Measurements from ENCODE around the gene LTN1. TPM values are rescaled to one million over a fixed set of nuclear protein-coding genes. Genes with fewer than 3 reads are reported as not detected.

LTN1 gene
- polyA plus RNA-seq, 1 of the 3 experiments (the other 2 are of a cell fraction) = 3.2 TPM

DNA sequence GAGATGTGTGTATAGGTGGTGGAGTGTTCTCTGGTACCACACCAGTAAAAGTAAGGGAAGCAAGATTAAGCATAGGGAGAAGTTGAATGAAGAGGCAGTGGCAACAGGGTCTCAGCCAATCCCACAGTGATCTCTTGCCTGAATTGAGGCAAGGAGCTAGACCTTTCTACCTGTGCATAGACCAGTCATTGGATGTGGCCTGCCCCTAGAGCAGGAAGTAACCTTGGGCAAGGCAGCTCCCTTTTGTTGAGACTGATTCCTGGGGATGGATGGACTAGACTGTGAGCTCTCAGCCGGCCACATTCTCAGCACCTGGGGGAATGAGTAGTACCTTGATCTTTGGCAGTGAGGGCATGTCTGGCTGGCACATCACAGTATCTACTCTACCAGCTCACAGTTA is 38.2 kb upstream of the LTN1 start:
- Histone ChIP-seq H4K20me1 (ENCODE audit: insufficient read depth) (no peaks in the 10 kb centered on the region), H3K9ac (no peak overlapping the region), H3K9me3 (no peaks in the 10 kb centered on the region), H3K9me2 (no peaks in the 10 kb centered on the region), H3K27me3 (ENCODE audit: insufficient read depth) (no peaks in the 10 kb centered on the region), H3K79me2 (ENCODE audit: insufficient read depth) (peaks cover 47% of the 10 kb centered on the region), H3K27ac (ENCODE audit: low read depth in 2 of 2, low read length in 1 of 2) (no peak overlapping the region), H3K4me2 (no peak overlapping the region), H3K4me3 (ENCODE audit: low read depth in 2 of 2, low read length in 1 of 2) (no peak overlapping the region), H3K4me1 (ENCODE audit: control insufficient read depth in 1 of 2, insufficient read depth in 2 of 2, low read depth in 1 of 2, low read length in 1 of 2) (peaks cover 0 to 9% of the 10 kb centered on the region in 2 experiments; a peak in 2 of 4 replicates), H2AFZ (ENCODE audit: low read depth) (no peak overlapping the region), H3F3A (replicated peaks; ENCODE audit: insufficient read depth) (no peaks in the 10 kb centered on the region), H3K36me3 (replicated peaks in 1 of 2; ENCODE audit: control insufficient read depth in 1 of 2, insufficient read depth in 2 of 2, low read length in 1 of 2) (peaks cover 47 to 62% of the 10 kb centered on the region in 2 experiments)
- DNase-seq = no peak
- WGBS (ENCODE audit: low lambda C conversion rate) = no CpG with 5 or more reads among the region's 1 CpG
- no peak for TF ChIP-seq RCOR1 (IDR thresholded peaks at IDR 0.05; ENCODE audit: low read length)
- TF ChIP-seq, protein P1, sequence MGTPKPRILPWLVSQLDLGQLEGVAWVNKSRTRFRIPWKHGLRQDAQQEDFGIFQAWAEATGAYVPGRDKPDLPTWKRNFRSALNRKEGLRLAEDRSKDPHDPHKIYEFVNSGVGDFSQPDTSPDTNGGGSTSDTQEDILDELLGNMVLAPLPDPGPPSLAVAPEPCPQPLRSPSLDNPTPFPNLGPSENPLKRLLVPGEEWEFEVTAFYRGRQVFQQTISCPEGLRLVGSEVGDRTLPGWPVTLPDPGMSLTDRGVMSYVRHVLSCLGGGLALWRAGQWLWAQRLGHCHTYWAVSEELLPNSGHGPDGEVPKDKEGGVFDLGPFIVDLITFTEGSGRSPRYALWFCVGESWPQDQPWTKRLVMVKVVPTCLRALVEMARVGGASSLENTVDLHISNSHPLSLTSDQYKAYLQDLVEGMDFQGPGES (IDR thresholded peaks at IDR 0.05; ENCODE audit: low read depth, low read length) = no peak
- TF ChIP-seq TAF1 (IDR thresholded peaks at IDR 0.05; ENCODE audit: borderline replicate concordance, low read depth, low read length) = no peak
- TF ChIP-seq RXRA (IDR thresholded peaks at IDR 0.05; ENCODE audit: borderline replicate concordance, low read depth) = no peak
- TF ChIP-seq POLR2AphosphoS5 (IDR thresholded peaks at IDR 0.05; ENCODE audit: low read depth, low read length) = no peak
- TF ChIP-seq SIN3A (IDR thresholded peaks at IDR 0.05; ENCODE audit: borderline replicate concordance, low read depth, low read length) = no peak
- TF ChIP-seq FOXJ3 (CRISPR knock-in tag; IDR thresholded peaks at IDR 0.05) = no peak
- TF ChIP-seq, protein P2, sequence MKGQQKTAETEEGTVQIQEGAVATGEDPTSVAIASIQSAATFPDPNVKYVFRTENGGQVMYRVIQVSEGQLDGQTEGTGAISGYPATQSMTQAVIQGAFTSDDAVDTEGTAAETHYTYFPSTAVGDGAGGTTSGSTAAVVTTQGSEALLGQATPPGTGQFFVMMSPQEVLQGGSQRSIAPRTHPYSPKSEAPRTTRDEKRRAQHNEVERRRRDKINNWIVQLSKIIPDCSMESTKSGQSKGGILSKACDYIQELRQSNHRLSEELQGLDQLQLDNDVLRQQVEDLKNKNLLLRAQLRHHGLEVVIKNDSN (IDR thresholded peaks at IDR 0.05; ENCODE audit: borderline replicate concordance, low read depth) = no peak
- TF ChIP-seq GABPA (IDR thresholded peaks at IDR 0.05; ENCODE audit: low read depth) = no peak
- TF ChIP-seq FOXM1 (IDR thresholded peaks at IDR 0.05; ENCODE audit: low read depth) = no peak
- TF ChIP-seq, protein P3, sequence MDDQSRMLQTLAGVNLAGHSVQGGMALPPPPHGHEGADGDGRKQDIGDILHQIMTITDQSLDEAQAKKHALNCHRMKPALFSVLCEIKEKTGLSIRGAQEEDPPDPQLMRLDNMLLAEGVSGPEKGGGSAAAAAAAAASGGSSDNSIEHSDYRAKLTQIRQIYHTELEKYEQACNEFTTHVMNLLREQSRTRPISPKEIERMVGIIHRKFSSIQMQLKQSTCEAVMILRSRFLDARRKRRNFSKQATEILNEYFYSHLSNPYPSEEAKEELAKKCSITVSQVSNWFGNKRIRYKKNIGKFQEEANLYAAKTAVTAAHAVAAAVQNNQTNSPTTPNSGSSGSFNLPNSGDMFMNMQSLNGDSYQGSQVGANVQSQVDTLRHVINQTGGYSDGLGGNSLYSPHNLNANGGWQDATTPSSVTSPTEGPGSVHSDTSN (IDR thresholded peaks at IDR 0.05) = no peak
- TF ChIP-seq JUND (IDR thresholded peaks at IDR 0.05) = no peak
- TF ChIP-seq MEF2A (IDR thresholded peaks at IDR 0.05; ENCODE audit: borderline replicate concordance, low read depth) = no peak
- TF ChIP-seq TEAD4 (IDR thresholded peaks at IDR 0.05; ENCODE audit: borderline replicate concordance, insufficient read depth) = no peak
- no peak for TF ChIP-seq YY1 (IDR thresholded peaks at IDR 0.05; ENCODE audit: low read depth)
- TF ChIP-seq, protein P4, sequence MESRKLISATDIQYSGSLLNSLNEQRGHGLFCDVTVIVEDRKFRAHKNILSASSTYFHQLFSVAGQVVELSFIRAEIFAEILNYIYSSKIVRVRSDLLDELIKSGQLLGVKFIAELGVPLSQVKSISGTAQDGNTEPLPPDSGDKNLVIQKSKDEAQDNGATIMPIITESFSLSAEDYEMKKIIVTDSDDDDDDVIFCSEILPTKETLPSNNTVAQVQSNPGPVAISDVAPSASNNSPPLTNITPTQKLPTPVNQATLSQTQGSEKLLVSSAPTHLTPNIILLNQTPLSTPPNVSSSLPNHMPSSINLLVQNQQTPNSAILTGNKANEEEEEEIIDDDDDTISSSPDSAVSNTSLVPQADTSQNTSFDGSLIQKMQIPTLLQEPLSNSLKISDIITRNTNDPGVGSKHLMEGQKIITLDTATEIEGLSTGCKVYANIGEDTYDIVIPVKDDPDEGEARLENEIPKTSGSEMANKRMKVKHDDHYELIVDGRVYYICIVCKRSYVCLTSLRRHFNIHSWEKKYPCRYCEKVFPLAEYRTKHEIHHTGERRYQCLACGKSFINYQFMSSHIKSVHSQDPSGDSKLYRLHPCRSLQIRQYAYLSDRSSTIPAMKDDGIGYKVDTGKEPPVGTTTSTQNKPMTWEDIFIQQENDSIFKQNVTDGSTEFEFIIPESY (IDR thresholded peaks at IDR 0.05; ENCODE audit: borderline replicate concordance, low read depth) = no peak
- ChIA-PET POLR2A (no interaction called here), CTCF (no interaction called here)

All from SK-N-SH (cell line).